ENCODE measurements around the gene TEX14. TPM values are rescaled to one million over a fixed set of nuclear protein-coding genes. Genes with fewer than 3 reads are reported as not detected.

The TEX14 gene
- polyA plus RNA-seq, 2 donors = 0.02 to 0.05 TPM

- H3K36me3 ChIP-seq (ENCODE audit: control insufficient read depth in 2 of 2, insufficient read depth in 2 of 2, low read length in 1 of 2) = no peaks in the 10 kb centered on the region
- H3K27me3 ChIP-seq (ENCODE audit: control insufficient read depth in 1 of 2, insufficient read depth in 2 of 2, low read length in 2 of 2) = no peaks in the 10 kb centered on the region
- H3K4me1 ChIP-seq (ENCODE audit: control insufficient read depth in 2 of 2, insufficient read depth in 2 of 2, low read length in 1 of 2) = peaks cover 0 to 3% of the 10 kb centered on the region in 2 donors
- no peak overlapping the region for H3K27ac ChIP-seq (ENCODE audit: low read depth in 2 of 2, low read length in 1 of 2)
- no peaks in the 10 kb centered on the region for H3K9me3 ChIP-seq (ENCODE audit: control insufficient read depth in 2 of 2, insufficient read depth in 1 of 2, low read depth in 1 of 2, low read length in 1 of 2)
- 74 to 86% methylated on average over 3 of the region's 3 CpGs for WGBS, 2 donors
- H3K4me3 ChIP-seq (ENCODE audit: low read depth in 1 of 2, low read length in 2 of 2) = no peak overlapping the region
These were observed 155.3 kb downstream of the TEX14 start for GRCh38 chr17:58536542-58536941.

- H3K4me1 ChIP-seq (ENCODE audit: control insufficient read depth in 2 of 2, insufficient read depth in 2 of 2, low read length in 1 of 2) = peaks cover 0 to 3% of the 10 kb centered on the region in 2 donors
- H3K27ac ChIP-seq (ENCODE audit: low read depth in 2 of 2, low read length in 1 of 2) = no peak overlapping the region
- no peaks in the 10 kb centered on the region for H3K27me3 ChIP-seq (ENCODE audit: control insufficient read depth in 1 of 2, insufficient read depth in 2 of 2, low read length in 2 of 2)
- no peak overlapping the region for H3K4me3 ChIP-seq (ENCODE audit: low read depth in 1 of 2, low read length in 2 of 2)
- no peaks in the 10 kb centered on the region for H3K36me3 ChIP-seq (ENCODE audit: control insufficient read depth in 2 of 2, insufficient read depth in 2 of 2, low read length in 1 of 2)
- no peaks in the 10 kb centered on the region for H3K9me3 ChIP-seq (ENCODE audit: control insufficient read depth in 2 of 2, insufficient read depth in 1 of 2, low read depth in 1 of 2, low read length in 1 of 2)
- 87 to 90% methylated on average over 2 of the region's 2 CpGs for WGBS, 2 donors
These were observed 156.4 kb downstream of the TEX14 start for GRCh38 chr17:58535431-58535830.

GRCh38 chr17:58534901-58535421, 156.9 kb downstream of the TEX14 start:
- no peaks in the 10 kb centered on the region for H3K27me3 ChIP-seq (ENCODE audit: control insufficient read depth in 1 of 2, insufficient read depth in 2 of 2, low read length in 2 of 2)
- H3K27ac ChIP-seq (ENCODE audit: low read depth in 2 of 2, low read length in 1 of 2) = no peak overlapping the region
- H3K36me3 ChIP-seq (ENCODE audit: control insufficient read depth in 2 of 2, insufficient read depth in 2 of 2, low read length in 1 of 2) = no peaks in the 10 kb centered on the region
- no peaks in the 10 kb centered on the region for H3K9me3 ChIP-seq (ENCODE audit: control insufficient read depth in 2 of 2, insufficient read depth in 1 of 2, low read depth in 1 of 2, low read length in 1 of 2)
- WGBS, 2 donors = 83 to 87% methylated on average over 4 of the region's 4 CpGs
- no peak overlapping the region for H3K4me3 ChIP-seq (ENCODE audit: low read depth in 1 of 2, low read length in 2 of 2)
- H3K4me1 ChIP-seq (ENCODE audit: control insufficient read depth in 2 of 2, insufficient read depth in 2 of 2, low read length in 1 of 2) = peaks cover 0 to 3% of the 10 kb centered on the region in 2 donors

GRCh38 chr17:58534331-58534730, 157.5 kb downstream of the TEX14 start:
- Histone ChIP-seq H3K9me3 (ENCODE audit: control insufficient read depth in 2 of 2, insufficient read depth in 1 of 2, low read depth in 1 of 2, low read length in 1 of 2) (no peaks in the 10 kb centered on the region), H3K4me3 (ENCODE audit: low read depth in 1 of 2, low read length in 2 of 2) (no peak overlapping the region), H3K36me3 (ENCODE audit: control insufficient read depth in 2 of 2, insufficient read depth in 2 of 2, low read length in 1 of 2) (no peaks in the 10 kb centered on the region), H3K27me3 (ENCODE audit: control insufficient read depth in 1 of 2, insufficient read depth in 2 of 2, low read length in 2 of 2) (no peaks in the 10 kb centered on the region), H3K4me1 (ENCODE audit: control insufficient read depth in 2 of 2, insufficient read depth in 2 of 2, low read length in 1 of 2) (peaks cover 0 to 3% of the 10 kb centered on the region in 2 donors), H3K27ac (ENCODE audit: low read depth in 2 of 2, low read length in 1 of 2) (no peak overlapping the region)
- 66 to 81% methylated on average over 3 of the region's 3 CpGs for WGBS, 2 donors

- Histone ChIP-seq H3K36me3 (ENCODE audit: control insufficient read depth in 2 of 2, insufficient read depth in 2 of 2, low read length in 1 of 2) (no peaks in the 10 kb centered on the region), H3K27ac (ENCODE audit: low read depth in 2 of 2, low read length in 1 of 2) (no peak overlapping the region), H3K9me3 (ENCODE audit: control insufficient read depth in 2 of 2, insufficient read depth in 1 of 2, low read depth in 1 of 2, low read length in 1 of 2) (no peaks in the 10 kb centered on the region), H3K27me3 (ENCODE audit: control insufficient read depth in 1 of 2, insufficient read depth in 2 of 2, low read length in 2 of 2) (no peaks in the 10 kb centered on the region), H3K4me1 (ENCODE audit: control insufficient read depth in 2 of 2, insufficient read depth in 2 of 2, low read length in 1 of 2) (peaks cover 0 to 3% of the 10 kb centered on the region in 2 donors), H3K4me3 (ENCODE audit: low read depth in 1 of 2, low read length in 2 of 2) (no peak overlapping the region)
- 92 to 95% methylated on average over 5 of the region's 5 CpGs for WGBS, 2 donors
These were observed 158.1 kb downstream of the TEX14 start for GRCh38 chr17:58533616-58534188.

- Histone ChIP-seq H3K27ac (ENCODE audit: low read depth in 2 of 2, low read length in 1 of 2) (no peak overlapping the region), H3K27me3 (ENCODE audit: control insufficient read depth in 1 of 2, insufficient read depth in 2 of 2, low read length in 2 of 2) (no peaks in the 10 kb centered on the region), H3K4me3 (ENCODE audit: low read depth in 1 of 2, low read length in 2 of 2) (no peak overlapping the region), H3K36me3 (ENCODE audit: control insufficient read depth in 2 of 2, insufficient read depth in 2 of 2, low read length in 1 of 2) (no peaks in the 10 kb centered on the region), H3K9me3 (ENCODE audit: control insufficient read depth in 2 of 2, insufficient read depth in 1 of 2, low read depth in 1 of 2, low read length in 1 of 2) (no peaks in the 10 kb centered on the region), H3K4me1 (ENCODE audit: control insufficient read depth in 2 of 2, insufficient read depth in 2 of 2, low read length in 1 of 2) (peaks cover 0 to 3% of the 10 kb centered on the region in 2 donors)
- 50 to 67% methylated on average over 3 of the region's 3 CpGs for whole genome bisulfite sequencing, 2 donors
These were observed 159.3 kb downstream of the TEX14 start for GRCh38 chr17:58532555-58532951.

GRCh38 chr17:58531661-58532554, 159.9 kb downstream of the TEX14 start:
- H3K4me3 ChIP-seq (ENCODE audit: low read depth in 1 of 2, low read length in 2 of 2) = peak overlapping the region; percentile 51 to 59
- WGBS, 2 donors = 2% methylated on average over 55 to 82 of the region's 82 CpGs
- peak overlapping the region in 1 of 2 donors; percentile 50 for H3K27ac ChIP-seq (ENCODE audit: low read depth in 2 of 2, low read length in 1 of 2)
- H3K9me3 ChIP-seq (ENCODE audit: control insufficient read depth in 2 of 2, insufficient read depth in 1 of 2, low read depth in 1 of 2, low read length in 1 of 2) = no peaks in the 10 kb centered on the region
- H3K27me3 ChIP-seq (ENCODE audit: control insufficient read depth in 1 of 2, insufficient read depth in 2 of 2, low read length in 2 of 2) = no peaks in the 10 kb centered on the region
- H3K4me1 ChIP-seq (ENCODE audit: control insufficient read depth in 2 of 2, insufficient read depth in 2 of 2, low read length in 1 of 2) = peaks cover 0 to 3% of the 10 kb centered on the region in 2 donors
- H3K36me3 ChIP-seq (ENCODE audit: control insufficient read depth in 2 of 2, insufficient read depth in 2 of 2, low read length in 1 of 2) = no peaks in the 10 kb centered on the region

- H3K27me3 ChIP-seq (ENCODE audit: control insufficient read depth in 1 of 2, insufficient read depth in 2 of 2, low read length in 2 of 2) = no peaks in the 10 kb centered on the region
- peaks cover 0 to 3% of the 10 kb centered on the region in 2 donors for H3K4me1 ChIP-seq (ENCODE audit: control insufficient read depth in 2 of 2, insufficient read depth in 2 of 2, low read length in 1 of 2)
These were observed 160.7 kb downstream of the TEX14 start for GRCh38 chr17:58531122-58531521.

GRCh38 chr17:58530655-58531054, 161.2 kb downstream of the TEX14 start:
- WGBS, 2 donors = 70 to 72% methylated on average over 2 of the region's 2 CpGs
- Histone ChIP-seq H3K27ac (ENCODE audit: low read depth in 2 of 2, low read length in 1 of 2) (no peak overlapping the region), H3K27me3 (ENCODE audit: control insufficient read depth in 1 of 2, insufficient read depth in 2 of 2, low read length in 2 of 2) (no peaks in the 10 kb centered on the region), H3K4me1 (ENCODE audit: control insufficient read depth in 2 of 2, insufficient read depth in 2 of 2, low read length in 1 of 2) (peaks cover 0 to 3% of the 10 kb centered on the region in 2 donors), H3K9me3 (ENCODE audit: control insufficient read depth in 2 of 2, insufficient read depth in 1 of 2, low read depth in 1 of 2, low read length in 1 of 2) (no peaks in the 10 kb centered on the region), H3K36me3 (ENCODE audit: control insufficient read depth in 2 of 2, insufficient read depth in 2 of 2, low read length in 1 of 2) (no peaks in the 10 kb centered on the region), H3K4me3 (ENCODE audit: low read depth in 1 of 2, low read length in 2 of 2) (no peak overlapping the region)

More at GRCh38 chr17:58531122-58531521, 160.7 kb downstream of the TEX14 start:
- Histone ChIP-seq H3K36me3 (ENCODE audit: control insufficient read depth in 2 of 2, insufficient read depth in 2 of 2, low read length in 1 of 2) (no peaks in the 10 kb centered on the region), H3K27ac (ENCODE audit: low read depth in 2 of 2, low read length in 1 of 2) (no peak overlapping the region), H3K4me3 (ENCODE audit: low read depth in 1 of 2, low read length in 2 of 2) (peak overlapping the region; percentile 51 to 59), H3K9me3 (ENCODE audit: control insufficient read depth in 2 of 2, insufficient read depth in 1 of 2, low read depth in 1 of 2, low read length in 1 of 2) (no peaks in the 10 kb centered on the region)
- WGBS, 2 donors = 45 to 47% methylated on average over 3 of the region's 3 CpGs

Data from esophagus (tissue), 2 donors.